HepG2 (cell line): ENCODE results near the gene SERTAD3. TPM values are rescaled to one million over a fixed set of nuclear protein-coding genes. Genes with fewer than 3 reads are reported as not detected.

Experiments
- CHCHD3 ChIP-seq: sonication (generic); formaldehyde crosslinking; IDR thresholded peaks from 2 replicates; pipeline ENCODE4 v1.8.0; 2022; ENCODE audit warnings: mild to moderate bottlenecking, missing genetic modification reagents, moderate library complexity
- HNRNPUL1 ChIP-seq: fragments of 200-400 bp; formaldehyde crosslinking; IDR thresholded peaks from 2 replicates; pipeline ENCODE4 v1.6.1; 2017; ENCODE audit warnings: low read depth, mild to moderate bottlenecking, low read length, moderate library complexity
- KDM5B ChIP-seq: sonication (generic); formaldehyde crosslinking; IDR thresholded peaks from 2 replicates; pipeline ENCODE4 v1.4.0; 2020; ENCODE audit warnings: missing genetic modification reagents, mild to moderate bottlenecking, borderline replicate concordance
- MNT ChIP-seq: fragments of 450-650 bp; IDR thresholded peaks from 2 replicates; pipeline ENCODE4 v1.6.1; 2016
- NR2F6 ChIP-seq, 2 experiments: IDR thresholded peaks; 2 replicates each; pipeline ENCODE4 v1.6.1; 2016; ENCODE audit warnings: antibody characterized with exemption in 1 of 2, mild to moderate bottlenecking in 1 of 2
- PHF20 ChIP-seq: sonication (generic); formaldehyde crosslinking; IDR thresholded peaks from 2 replicates; pipeline ENCODE4 v1.5.0; 2020; ENCODE audit warnings: mild to moderate bottlenecking, missing genetic modification reagents
- POGZ ChIP-seq: sonication (generic); formaldehyde crosslinking; IDR thresholded peaks from 2 replicates; pipeline ENCODE4 v1.4.0; 2020; ENCODE audit warnings: mild to moderate bottlenecking, missing genetic modification reagents
- TBX2 ChIP-seq: sonication (generic); formaldehyde crosslinking; IDR thresholded peaks from 2 replicates; pipeline ENCODE4 v1.5.0; 2020; ENCODE audit warnings: missing genetic modification reagents, mild to moderate bottlenecking, borderline replicate concordance
- U2AF2 ChIP-seq: fragments of 200-400 bp; formaldehyde crosslinking; IDR thresholded peaks from 2 replicates; pipeline ENCODE4 v1.6.1; 2017; ENCODE audit warnings: low read depth, mild to moderate bottlenecking, low read length
- ZBTB25 ChIP-seq: IDR thresholded peaks from 2 replicates; pipeline ENCODE4 v1.6.1; 2018; ENCODE audit warnings: missing genetic modification reagents
- ZBTB40 ChIP-seq, 2 experiments: fragments of 450-650 bp in 1 of 2; sonication (generic) in 1 of 2; formaldehyde crosslinking in 1 of 2; IDR thresholded peaks; 2 replicates each; pipeline versions ENCODE4 v1.6.1 to v1.8.0; 2016 to 2022; ENCODE audit warnings: antibody characterized with exemption in 1 of 2, mild to moderate bottlenecking in 1 of 2, missing genetic modification reagents in 1 of 2
- ZNF253 ChIP-seq: sonication (generic); formaldehyde crosslinking; IDR thresholded peaks from 2 replicates; pipeline ENCODE4 v1.8.0; 2022; ENCODE audit warnings: mild to moderate bottlenecking, missing genetic modification reagents, borderline replicate concordance
- ZNF501 ChIP-seq: sonication (generic); formaldehyde crosslinking; IDR thresholded peaks from 2 replicates; pipeline ENCODE4 v1.5.1; 2020; ENCODE audit warnings: mild to moderate bottlenecking, moderate library complexity, missing genetic modification reagents
- ZNF530 ChIP-seq: sonication (generic); formaldehyde crosslinking; IDR thresholded peaks from 2 replicates; pipeline ENCODE4 v1.5.0; 2020; ENCODE audit warnings: low read depth, mild to moderate bottlenecking, missing genetic modification reagents
- ZNF691 ChIP-seq: sonication (generic); formaldehyde crosslinking; IDR thresholded peaks from 2 replicates; pipeline ENCODE4 v1.4.0; 2020; ENCODE audit warnings: missing genetic modification reagents, low read depth, mild to moderate bottlenecking, borderline replicate concordance
- ZNF841 ChIP-seq: sonication (generic); formaldehyde crosslinking; IDR thresholded peaks from 2 replicates; pipeline ENCODE4 v1.8.1; 2023; ENCODE audit warnings: missing genetic modification reagents, borderline replicate concordance
- polyA plus RNA-seq, 8 experiments: library from polyadenylated mRNA; depleted of rRNA in 3 of 8; stranded (reverse) in 7 of 8; unstranded in 1 of 8; fragments of >200 nt; fragmentation: Illumina TruSeq in 4 of 8; extraction: Trizol in 4 of 8; gene quantifications; 2 replicates each; pipeline versions ENCODE4 v1.2.1 to v1.2.3, GENCODE V29; 2011 to 2016; ENCODE audit warnings: low read depth in 4 of 8, missing spikeins in 1 of 8, mixed read lengths in 1 of 8; ENCODE audit not compliant: insufficient read depth in 1 of 8
- total RNA-seq, 5 experiments: library from RNA; depleted of rRNA; stranded (reverse); fragments of >200 nt; fragmentation: Illumina TruSeq; extraction: Trizol; gene quantifications; 2 replicates each; pipeline ENCODE4 v1.2.3, GENCODE V29; 2016; ENCODE audit warnings: low read depth in 1 of 5

SERTAD3 gene
- total and polyA plus RNA-seq, 2 of the 13 experiments (the other 11 are each of a cell fraction or from before 2014, with no cell fraction given) = 9.6 to 16.9 TPM

- TF ChIP-seq ZBTB40 (IDR thresholded peaks at IDR 0.05) (no peak), ZBTB40 (CRISPR knock-in tag; IDR thresholded peaks at IDR 0.05) (peak; percentile 43; the same call in 1 of the 2 replicates), CHCHD3 (no peak), HNRNPUL1 (no peak), NR2F6 (IDR thresholded peaks at IDR 0.05) (no peak), NR2F6 (CRISPR knock-in tag; IDR thresholded peaks at IDR 0.05) (peak; percentile 49; the same call in 1 of the 2 replicates), ZNF841 (CRISPR knock-in tag) (no peak), POGZ (peak; percentile 47; the same call in 1 of the 2 replicates), ZNF501 (CRISPR knock-in tag) (peak; percentile 39; the same call in 1 of the 2 replicates), ZNF530 (CRISPR knock-in tag) (no peak), TBX2 (CRISPR knock-in tag) (peak; percentile 68), PHF20 (CRISPR knock-in tag) (0 out of 2 replicates have a peak, but pooled peaks have one; percentile 28), ZNF691 (CRISPR knock-in tag) (no peak), MNT (no peak), ZNF253 (0 out of 2 replicates have a peak, but pooled peaks have one; percentile 9), ZBTB25 (CRISPR knock-in tag) (0 out of 2 replicates have a peak, but pooled peaks have one; percentile 16), KDM5B (CRISPR knock-in tag) (0 out of 2 replicates have a peak, but pooled peaks have one; percentile 45), U2AF2 (no peak)
Measured at GRCh38 chr19:40465557-40466218, 21.6 kb upstream of the SERTAD3 start, which contains the start of gene BLVRB (continued).
